Hepatocyte (in vitro differentiated cells): ENCODE data around the gene MRPL45.

Source experiments
- EZH2phosphoT487 ChIP-seq: fragments of 200-600 bp; sonication (generic); IDR thresholded peaks from one replicate; pipeline ENCODE4 v1.6.1; 2018; ENCODE audit warnings: antibody characterized with exemption, mild to moderate bottlenecking, low read depth, moderate library complexity; ENCODE audit not compliant: unreplicated experiment, severe bottlenecking
- TF ChIP-seq, protein P1 (sequence below): fragments of 200-600 bp; sonication (generic); IDR thresholded peaks from 2 replicates; pipeline ENCODE4 v1.5.1; 2016; ENCODE audit warnings: antibody characterized with exemption, mild to moderate bottlenecking; ENCODE audit not compliant: poor library complexity

DNA sequence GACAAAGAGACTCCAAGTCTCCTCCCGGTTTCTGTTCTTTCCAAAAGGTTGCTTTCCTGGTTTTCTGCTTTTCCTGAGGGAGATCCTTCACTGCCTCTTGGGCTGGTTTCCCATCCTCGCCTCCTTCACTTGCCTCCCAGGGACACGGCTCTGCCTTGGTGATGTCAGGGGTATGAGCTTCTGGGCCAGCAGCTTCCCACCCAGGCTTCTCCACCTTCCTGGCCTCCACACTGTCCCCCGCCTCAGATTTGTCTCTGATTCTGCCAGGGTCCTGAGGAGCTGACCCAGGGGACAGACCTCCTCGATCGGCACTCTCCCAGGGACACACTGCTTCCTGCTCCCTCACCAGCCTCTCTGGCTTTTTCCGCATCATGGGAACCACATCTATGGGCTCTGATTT is 32.3 kb downstream of the MRPL45 start:
- TF ChIP-seq, protein P1, sequence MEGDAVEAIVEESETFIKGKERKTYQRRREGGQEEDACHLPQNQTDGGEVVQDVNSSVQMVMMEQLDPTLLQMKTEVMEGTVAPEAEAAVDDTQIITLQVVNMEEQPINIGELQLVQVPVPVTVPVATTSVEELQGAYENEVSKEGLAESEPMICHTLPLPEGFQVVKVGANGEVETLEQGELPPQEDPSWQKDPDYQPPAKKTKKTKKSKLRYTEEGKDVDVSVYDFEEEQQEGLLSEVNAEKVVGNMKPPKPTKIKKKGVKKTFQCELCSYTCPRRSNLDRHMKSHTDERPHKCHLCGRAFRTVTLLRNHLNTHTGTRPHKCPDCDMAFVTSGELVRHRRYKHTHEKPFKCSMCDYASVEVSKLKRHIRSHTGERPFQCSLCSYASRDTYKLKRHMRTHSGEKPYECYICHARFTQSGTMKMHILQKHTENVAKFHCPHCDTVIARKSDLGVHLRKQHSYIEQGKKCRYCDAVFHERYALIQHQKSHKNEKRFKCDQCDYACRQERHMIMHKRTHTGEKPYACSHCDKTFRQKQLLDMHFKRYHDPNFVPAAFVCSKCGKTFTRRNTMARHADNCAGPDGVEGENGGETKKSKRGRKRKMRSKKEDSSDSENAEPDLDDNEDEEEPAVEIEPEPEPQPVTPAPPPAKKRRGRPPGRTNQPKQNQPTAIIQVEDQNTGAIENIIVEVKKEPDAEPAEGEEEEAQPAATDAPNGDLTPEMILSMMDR = no peak
- no peak for TF ChIP-seq EZH2phosphoT487
